Measurements from ENCODE around the gene IL16. TPM values are rescaled to one million over a fixed set of nuclear protein-coding genes. Genes with fewer than 3 reads are reported as not detected.

IL16 gene
- total RNA-seq, 1 experiment from 2014 or later, result 0.81 TPM

DNA sequence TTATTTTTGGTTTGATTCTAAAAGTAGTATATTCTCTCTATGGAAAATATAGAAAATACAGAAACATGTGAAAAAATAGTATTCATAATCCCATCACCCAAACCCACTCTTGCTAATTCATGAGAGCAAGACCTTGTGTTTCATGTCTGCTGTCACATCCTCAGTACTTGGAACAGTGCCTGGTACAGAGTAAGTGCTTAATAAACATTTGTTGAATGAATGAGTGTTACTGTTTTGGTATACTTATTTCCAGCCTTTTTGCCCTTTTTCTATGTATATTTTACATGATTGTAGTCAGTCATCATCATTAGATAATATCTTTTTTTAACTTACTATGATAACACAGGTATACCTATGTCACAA is 59.3 kb downstream of the IL16 start:
- Histone ChIP-seq H3K27me3 (ENCODE audit: insufficient read depth, low read length) (peaks cover 12% of the 10 kb centered on the region), H3K79me2 (ENCODE audit: insufficient read depth, low read length) (no peaks in the 10 kb centered on the region), H3K4me3 (replicated peaks in 1 of 2; ENCODE audit: low read depth in 1 of 2, low read length in 2 of 2) (no peak overlapping the region), H3K9me3 (ENCODE audit: control insufficient read depth in 1 of 2, insufficient read depth in 1 of 2, low read depth in 1 of 2, low read length in 2 of 2) (no peaks in the 10 kb centered on the region), H3K4me1 (ENCODE audit: control insufficient read depth in 1 of 2, insufficient read depth in 2 of 2, low read length in 2 of 2) (no peaks in the 10 kb centered on the region), H4K20me1 (ENCODE audit: insufficient read depth) (no peaks in the 10 kb centered on the region), H3K36me3 (ENCODE audit: control insufficient read depth in 1 of 2, insufficient read depth in 2 of 2, low read length in 2 of 2) (no peaks in the 10 kb centered on the region), H3K9me2 (ENCODE audit: insufficient read depth) (no peaks in the 10 kb centered on the region), H3K27ac (ENCODE audit: low read depth, low read length) (no peak overlapping the region), H3K9ac (ENCODE audit: low read length) (no peak overlapping the region), H3K4me2 (ENCODE audit: low read length) (no peak overlapping the region), H2AFZ (ENCODE audit: low read depth, low read length, poor library complexity, severe bottlenecking) (no peak overlapping the region)
- no TSS peak for BruUV-seq (replicated peaks)
- intact Hi-C loops (cut with micrococcal nuclease), result loop anchor here (2.0 kb wide), 1 partner anchor 101 kb away; no protein-coding TSS in a partner anchor
- no peak for DNase-seq (ENCODE audit: low read depth, low spot score)
- ChIA-PET POLR2A (no interaction called here), CTCF (interaction anchor here (0.6 to 9.4 kb wide), 4 partner anchors 10 to 278 kb away, joined by 3 to 44 read pairs (median 4); no protein-coding TSS in a partner anchor), RAD21 (ENCODE audit: low non-redundant PET in 1 of 2, low total read pairs in 2 of 2, uncharacterized antibody in 2 of 2, unreplicated experiment in 2 of 2) (no interaction called here)
- no peak for ATAC-seq
- TF ChIP-seq TCF7L2 (IDR thresholded peaks at IDR 0.05; ENCODE audit: borderline replicate concordance, extremely low read depth, insufficient read depth, insufficient read length), result no peak
- no peak for TF ChIP-seq POLR2A (IDR thresholded peaks at IDR 0.05; ENCODE audit: borderline replicate concordance, extremely low read depth, insufficient read depth, insufficient read length)
- no peak for TF ChIP-seq EZH2phosphoT487 (IDR thresholded peaks at IDR 0.05; ENCODE audit: borderline replicate concordance)
- TF ChIP-seq RAD21 (IDR thresholded peaks at IDR 0.05; ENCODE audit: low read depth), result no peak
- no peak for TF ChIP-seq CBX3 (IDR thresholded peaks at IDR 0.05; ENCODE audit: low read depth)
- TF ChIP-seq, protein P1, sequence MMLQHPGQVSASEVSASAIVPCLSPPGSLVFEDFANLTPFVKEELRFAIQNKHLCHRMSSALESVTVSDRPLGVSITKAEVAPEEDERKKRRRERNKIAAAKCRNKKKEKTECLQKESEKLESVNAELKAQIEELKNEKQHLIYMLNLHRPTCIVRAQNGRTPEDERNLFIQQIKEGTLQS (IDR thresholded peaks at IDR 0.05), result no peak
- TF ChIP-seq FOSL1 (IDR thresholded peaks at IDR 0.05; ENCODE audit: low read depth), result no peak
- TF ChIP-seq JUND (IDR thresholded peaks at IDR 0.05), result no peak
- no peak for TF ChIP-seq POLR2AphosphoS5 (IDR thresholded peaks at IDR 0.05; ENCODE audit: low read depth, low read length)
- no peak for TF ChIP-seq SRF (IDR thresholded peaks at IDR 0.05; ENCODE audit: low read depth)
- no peak for TF ChIP-seq CEBPB (IDR thresholded peaks at IDR 0.05; ENCODE audit: low read depth)
- no peak for TF ChIP-seq EGR1 (IDR thresholded peaks at IDR 0.05; ENCODE audit: low read depth)
- no peak for TF ChIP-seq EZH2 (IDR thresholded peaks at IDR 0.05)
- TF ChIP-seq, protein P2, sequence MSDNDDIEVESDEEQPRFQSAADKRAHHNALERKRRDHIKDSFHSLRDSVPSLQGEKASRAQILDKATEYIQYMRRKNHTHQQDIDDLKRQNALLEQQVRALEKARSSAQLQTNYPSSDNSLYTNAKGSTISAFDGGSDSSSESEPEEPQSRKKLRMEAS (IDR thresholded peaks at IDR 0.05), result no peak
- TF ChIP-seq SP1 (IDR thresholded peaks at IDR 0.05; ENCODE audit: low read depth), result no peak
- no peak for TF ChIP-seq ZFX (IDR thresholded peaks at IDR 0.05)

Data from HCT116 (cell line).